GM10248 (cell line): ENCODE data around the gene OCA2.

Experiments
- CTCF ChIA-PET: fragments of 300-600 bp; sonication (Branson Sonifier 250); formaldehyde crosslinking; extraction: SDS; loops from one replicate; lab custom pipeline; 2021; ENCODE audit warnings: antibody characterized with exemption; lab: Yijun Ruan, JAX
- POLR2A ChIA-PET: fragments of 350-650 bp; sonication (Branson Sonifier 250); formaldehyde crosslinking; extraction: SDS; loops from one replicate; lab custom pipeline; 2020; ENCODE audit warnings: antibody characterized with exemption; lab: Yijun Ruan, JAX
- DNase-seq: peaks from one replicate; pipeline ENCODE4 v3.0.0; 2012; ENCODE audit errors: extremely low spot score
- TF ChIP-seq, protein P1 (sequence below): IDR thresholded peaks from 2 replicates; pipeline ENCODE4 v1.5.1; 2012; ENCODE audit warnings: mild to moderate bottlenecking, low read depth; ENCODE audit errors: extremely low read depth, missing control alignments, control extremely low read depth

OCA2 gene

DNA sequence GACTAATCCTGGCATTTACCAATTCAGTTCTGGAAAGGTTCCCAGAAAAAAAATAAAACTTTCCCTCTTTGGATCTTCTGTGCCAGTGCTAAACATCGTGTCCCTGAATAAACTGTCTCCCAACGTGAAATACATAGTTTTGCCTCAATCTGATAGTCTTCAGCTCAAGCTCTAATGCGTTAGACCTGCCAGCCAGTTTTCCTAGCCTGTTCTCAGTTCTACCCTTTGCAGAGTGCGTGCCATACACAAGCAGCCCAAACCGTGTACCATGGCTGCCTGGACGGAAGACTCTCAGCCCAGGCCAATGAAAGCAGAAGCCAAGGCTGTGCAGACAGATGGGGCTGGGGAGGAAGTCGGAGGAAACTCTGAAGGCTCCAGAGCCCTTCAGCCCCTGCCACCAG lies 11.4 kb upstream of the OCA2 start:
- POLR2A ChIA-PET: no interaction called here
- DNase-seq: no peak
- CTCF ChIA-PET: interaction anchor here (0.8 kb wide), 1 partner anchor 15 kb away, joined by 3 read pairs; no protein-coding TSS in a partner anchor
- TF ChIP-seq, protein P1, sequence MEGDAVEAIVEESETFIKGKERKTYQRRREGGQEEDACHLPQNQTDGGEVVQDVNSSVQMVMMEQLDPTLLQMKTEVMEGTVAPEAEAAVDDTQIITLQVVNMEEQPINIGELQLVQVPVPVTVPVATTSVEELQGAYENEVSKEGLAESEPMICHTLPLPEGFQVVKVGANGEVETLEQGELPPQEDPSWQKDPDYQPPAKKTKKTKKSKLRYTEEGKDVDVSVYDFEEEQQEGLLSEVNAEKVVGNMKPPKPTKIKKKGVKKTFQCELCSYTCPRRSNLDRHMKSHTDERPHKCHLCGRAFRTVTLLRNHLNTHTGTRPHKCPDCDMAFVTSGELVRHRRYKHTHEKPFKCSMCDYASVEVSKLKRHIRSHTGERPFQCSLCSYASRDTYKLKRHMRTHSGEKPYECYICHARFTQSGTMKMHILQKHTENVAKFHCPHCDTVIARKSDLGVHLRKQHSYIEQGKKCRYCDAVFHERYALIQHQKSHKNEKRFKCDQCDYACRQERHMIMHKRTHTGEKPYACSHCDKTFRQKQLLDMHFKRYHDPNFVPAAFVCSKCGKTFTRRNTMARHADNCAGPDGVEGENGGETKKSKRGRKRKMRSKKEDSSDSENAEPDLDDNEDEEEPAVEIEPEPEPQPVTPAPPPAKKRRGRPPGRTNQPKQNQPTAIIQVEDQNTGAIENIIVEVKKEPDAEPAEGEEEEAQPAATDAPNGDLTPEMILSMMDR: no peak

DNA sequence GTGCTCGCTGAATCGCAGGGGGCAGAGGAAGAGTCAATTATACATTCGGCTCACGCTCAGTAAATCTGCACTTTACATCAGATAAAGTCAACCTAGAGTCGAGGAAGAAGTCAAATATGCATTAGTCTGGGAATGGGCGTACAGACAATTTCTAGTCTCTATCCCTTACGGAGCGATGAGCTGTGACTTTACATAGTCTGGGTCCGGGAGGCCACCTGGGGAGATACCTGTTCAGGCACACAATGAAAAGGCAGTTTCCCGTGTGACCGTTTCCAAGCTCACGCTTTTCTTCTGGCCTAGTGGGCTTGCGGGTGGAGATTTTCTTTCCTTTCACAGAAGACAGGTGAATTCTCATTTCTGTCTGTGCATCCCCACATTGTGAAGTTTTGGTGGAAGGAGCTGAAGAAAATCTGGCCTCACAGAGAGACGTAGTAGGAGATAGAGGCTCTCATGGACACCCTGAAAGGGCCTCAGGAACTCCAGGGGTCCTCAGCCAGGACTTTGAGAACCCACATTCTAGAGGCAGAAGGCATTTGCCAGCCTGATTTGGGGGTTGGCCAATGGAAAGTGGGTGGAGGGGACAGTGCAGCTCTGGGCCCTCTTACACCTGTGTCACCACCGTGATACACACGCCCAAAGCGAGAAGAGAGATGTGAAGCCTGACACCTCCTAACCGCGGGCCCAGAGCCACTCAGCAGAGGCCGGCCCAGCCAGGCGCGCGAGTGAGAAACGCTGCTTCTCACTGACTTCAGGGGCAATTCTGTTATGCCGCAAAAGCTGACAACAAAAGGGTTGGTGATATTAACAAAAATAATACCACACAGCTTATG lies 10.7 kb upstream of the OCA2 start:
- TF ChIP-seq, protein P1: no peak
- ChIA-PET POLR2A (no interaction called here), CTCF (interaction anchor here (0.8 kb wide), 1 partner anchor 15 kb away, joined by 3 read pairs; no protein-coding TSS in a partner anchor)
- DNase-seq: no peak

DNA sequence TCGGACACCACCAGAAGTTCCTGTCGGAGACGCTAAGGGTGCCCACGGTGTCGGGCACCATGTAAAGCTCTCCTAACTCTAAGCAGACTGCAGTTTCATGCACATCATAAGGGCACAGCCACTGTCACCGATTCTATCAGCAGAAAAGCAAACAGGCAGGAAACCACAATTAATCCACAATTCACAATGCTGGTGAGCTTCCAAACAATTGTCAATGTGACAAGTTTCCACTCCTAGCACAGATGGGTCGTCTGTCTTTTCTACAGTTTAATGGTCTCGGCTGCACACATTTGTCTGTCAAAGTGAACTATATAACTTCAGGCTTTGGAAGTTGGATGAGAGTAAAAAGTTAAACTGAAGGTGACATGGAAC lies 8.8 kb upstream of the OCA2 start:
- no peak for DNase-seq
- POLR2A ChIA-PET: no interaction called here
- TF ChIP-seq, protein P1: no peak
- CTCF ChIA-PET: interaction anchor here (1.0 kb wide), 1 partner anchor 16 kb away, joined by 3 read pairs; no protein-coding TSS in a partner anchor

DNA sequence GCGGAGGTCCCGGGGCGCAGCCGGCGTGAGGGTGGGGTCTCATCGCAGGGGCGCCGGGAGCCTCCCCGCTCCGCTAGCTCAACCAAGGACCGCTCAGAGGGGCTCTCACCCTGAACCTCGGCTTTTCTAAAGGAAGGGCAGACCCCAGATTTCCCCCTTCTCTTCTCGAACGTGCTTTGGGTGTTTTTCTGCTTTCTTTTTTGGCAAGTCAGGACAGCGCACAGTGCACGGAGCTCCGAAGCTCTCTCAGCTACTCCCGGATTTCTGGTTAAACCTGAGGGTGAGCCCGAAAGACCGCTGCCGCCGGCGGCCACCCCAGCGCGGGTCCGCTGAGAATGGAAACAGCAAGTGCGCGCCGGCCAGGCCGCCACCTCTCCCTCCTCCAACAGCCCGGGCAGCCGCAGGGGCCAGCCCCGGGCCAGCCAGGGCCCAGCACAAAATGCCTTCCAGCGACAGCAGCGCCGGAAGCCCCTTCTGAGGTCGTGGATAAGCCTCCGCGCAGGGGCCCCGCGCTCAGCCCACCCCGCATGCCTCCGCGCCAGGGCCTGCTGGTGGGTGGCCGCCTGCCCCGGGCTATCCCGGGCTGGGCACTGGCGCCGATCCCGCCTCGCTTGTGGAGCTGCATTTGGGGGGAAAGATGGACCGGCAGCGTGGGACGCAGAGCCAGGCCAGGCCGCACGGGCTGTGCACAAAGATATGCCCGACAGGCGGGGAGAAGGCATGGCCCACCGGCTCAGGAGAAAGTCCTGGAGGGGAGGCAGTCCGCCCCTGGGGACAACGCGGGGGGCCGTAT lies 8.2 kb upstream of the OCA2 start:
- ChIA-PET CTCF (interaction anchor here (1.0 kb wide), 1 partner anchor 16 kb away, joined by 3 read pairs; no protein-coding TSS in a partner anchor), POLR2A (no interaction called here)
- TF ChIP-seq, protein P1: no peak
- DNase-seq: no peak

DNA sequence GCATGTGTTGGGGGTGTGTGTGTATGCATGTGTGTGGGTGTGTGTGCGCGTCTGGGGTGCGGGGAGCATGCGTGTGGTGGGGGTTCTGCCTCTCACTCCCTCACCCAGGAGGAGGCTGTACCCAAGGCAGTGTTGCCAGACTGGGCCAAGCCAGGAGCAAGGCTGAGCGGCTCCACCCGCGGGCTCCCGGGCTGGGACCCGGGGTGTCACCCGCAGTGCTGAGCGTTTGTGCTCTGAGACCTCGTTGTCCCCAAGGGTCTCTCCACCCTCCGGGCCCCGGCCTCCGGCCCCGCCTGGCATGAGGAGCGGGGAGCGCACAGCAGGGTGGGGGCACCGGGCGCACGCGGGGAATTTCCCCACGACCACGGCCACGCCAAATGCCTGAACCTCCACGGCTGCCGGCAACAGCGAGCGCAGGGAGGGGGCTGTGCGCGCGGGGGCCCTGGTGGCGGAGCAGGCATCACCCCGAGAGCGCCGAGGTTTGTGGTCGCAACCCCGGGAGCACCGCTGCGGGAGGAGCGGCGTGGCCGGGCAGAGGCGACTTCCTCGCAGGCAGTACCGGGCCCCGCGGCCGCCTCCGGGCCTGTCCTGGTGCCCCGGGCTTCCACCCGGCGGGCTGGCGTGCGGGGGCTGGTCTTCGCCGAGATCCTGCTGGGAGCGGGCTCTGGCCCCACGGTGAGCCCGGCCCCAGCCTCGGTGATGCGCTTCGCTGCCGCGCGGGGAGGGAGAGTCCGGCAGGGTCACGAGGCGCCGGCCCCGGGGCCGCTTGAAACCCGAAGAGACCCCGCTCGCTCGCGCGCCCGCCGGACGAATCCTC lies 7.4 kb upstream of the OCA2 start:
- no peak for DNase-seq
- ChIA-PET CTCF (no interaction called here), POLR2A (no interaction called here)
- TF ChIP-seq, protein P1: no peak

DNA sequence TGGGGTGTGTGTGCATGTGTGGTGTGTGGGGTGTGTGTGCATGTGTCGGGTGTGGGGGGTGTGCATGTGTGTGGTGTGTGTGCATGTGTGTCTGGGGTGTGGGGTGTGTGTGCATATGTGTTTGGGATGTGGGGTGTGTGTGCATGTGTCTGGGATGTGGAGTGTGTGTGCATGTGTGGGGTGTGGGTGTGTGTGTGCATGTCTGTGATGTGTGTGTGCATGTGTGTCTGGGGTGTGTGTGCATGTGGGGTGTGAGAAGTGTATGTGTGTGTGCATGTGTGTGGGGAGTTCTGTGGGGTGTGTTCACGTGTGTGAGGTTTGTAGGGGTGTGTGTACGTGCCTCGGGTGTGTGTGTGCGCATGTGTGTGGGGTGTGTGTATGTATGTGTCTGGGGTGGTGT lies 6.7 kb upstream of the OCA2 start:
- DNase-seq: no peak
- CTCF ChIA-PET: no interaction called here

More for the DNA sequence above, 6.7 kb upstream of the OCA2 start:
- POLR2A ChIA-PET: no interaction called here
- TF ChIP-seq, protein P1: no peak
